HepG2 (cell line): ENCODE data around the gene UVSSA. TPM values are rescaled to one million over a fixed set of nuclear protein-coding genes. Genes with fewer than 3 reads are reported as not detected.

Experiments
- ATAC-seq: fragments of 200-7000 bp; cut with Tn5 transposase; 3 replicates; pipeline ENCODE4 v1.9.1; 2020; ENCODE audit warnings: mild to moderate bottlenecking, moderate library complexity
- BruUV-seq: library from RNA; stranded (reverse); fragments of 400-500 nt; replicated peaks from 2 replicates; lab custom pipeline; 2021; lab: Mats Ljungman, UMichigan
- CTCF ChIA-PET: fragments of 300-600 bp; formaldehyde crosslinking; extraction: SDS; loops from one replicate; lab custom pipeline; 2021; ENCODE audit warnings: low total read pairs, inconsistent platforms, low intra/inter-chr PET ratio; lab: Yijun Ruan, JAX
- POLR2A ChIA-PET: fragments of 350-600 bp; sonication (Branson Sonifier 250); formaldehyde crosslinking; loops from one replicate; lab custom pipeline; 2020; ENCODE audit warnings: antibody characterized with exemption, inconsistent platforms; lab: Yijun Ruan, JAX
- DNase-seq: peaks from one replicate; pipeline ENCODE4 v3.0.0-alpha.2; 2015; ENCODE audit warnings: low spot score
- FAIRE-seq: peaks from 3 replicates; lab custom pipeline; 2011; peaks lifted over from hg19 to GRCh38; lab: Jason Lieb, UNC
- H2AFZ ChIP-seq: one replicate; pipeline ENCODE4 v1.6.1; 2011; ENCODE audit warnings: low read length, inconsistent platforms
- H3K27ac ChIP-seq: fragments of 300-600 bp; 3 replicates; pipeline ENCODE4 v1.8.0; 2011; ENCODE audit warnings: mixed run types, mild to moderate bottlenecking, mixed read lengths, low read length, inconsistent platforms; ENCODE audit not compliant: insufficient read depth; ENCODE audit errors: extremely low read length
- H3K27me3 ChIP-seq, 2 experiments: fragments of 200-600 bp in 1 of 2; 2 replicates in 1 of 2; 3 replicates in 1 of 2; pipeline versions ENCODE4 v1.6.0 to v1.8.0; 2011; ENCODE audit warnings: low read length in 2 of 2, mild to moderate bottlenecking in 2 of 2, moderate library complexity in 2 of 2, inconsistent platforms in 1 of 2; ENCODE audit not compliant: insufficient read depth in 2 of 2, control insufficient read depth in 1 of 2
- H3K36me3 ChIP-seq, 2 experiments: fragments of 200-600 bp in 1 of 2; replicated peaks in 1 of 2; 2 replicates in 1 of 2; 3 replicates in 1 of 2; pipeline versions ENCODE4 v1.5.1 to v1.8.0; 2011; ENCODE audit warnings: low read length in 2 of 2, inconsistent platforms in 1 of 2; ENCODE audit not compliant: insufficient read depth in 2 of 2, control insufficient read depth in 1 of 2
- H3K4me1 ChIP-seq: 2 replicates; pipeline ENCODE4 v1.5.1; 2012; ENCODE audit warnings: low read length, inconsistent platforms; ENCODE audit not compliant: insufficient read depth
- H3K4me2 ChIP-seq: 2 replicates; pipeline ENCODE4 v1.6.0; 2011; ENCODE audit warnings: low read depth, low read length, inconsistent platforms
- H3K4me3 ChIP-seq, 3 experiments: fragments of 200-600 bp in 1 of 3; sonication (generic), shearing (Covaris generic) in 1 of 3; replicated peaks in 1 of 3; 2 replicates each; pipeline ENCODE4 v1.5.1; 2011 to 2016; ENCODE audit warnings: low read length in 3 of 3, inconsistent platforms in 2 of 3, low read depth in 2 of 3, mild to moderate bottlenecking in 2 of 3, control low read depth in 1 of 3, mixed read lengths in 1 of 3; ENCODE audit not compliant: insufficient read depth in 1 of 3
- H3K79me2 ChIP-seq: one replicate; pipeline ENCODE4 v1.6.1; 2011; ENCODE audit warnings: low read length, inconsistent platforms; ENCODE audit not compliant: insufficient read depth
- H3K9ac ChIP-seq: 2 replicates; pipeline ENCODE4 v1.6.0; 2011; ENCODE audit warnings: mild to moderate bottlenecking, low read depth, low read length, inconsistent platforms; ENCODE audit not compliant: insufficient read depth
- H3K9me3 ChIP-seq: 2 replicates; pipeline ENCODE4 v1.5.1; 2012; ENCODE audit warnings: mild to moderate bottlenecking, low read length
- H4K20me1 ChIP-seq: 2 replicates; pipeline ENCODE4 v1.6.0; 2011; ENCODE audit warnings: inconsistent platforms, mild to moderate bottlenecking, low read length, moderate library complexity; ENCODE audit not compliant: insufficient read depth
- AKAP8 ChIP-seq: sonication (generic); formaldehyde crosslinking; IDR thresholded peaks from 2 replicates; pipeline ENCODE4 v1.5.1; 2020; ENCODE audit warnings: mild to moderate bottlenecking, missing genetic modification reagents
- ARID2 ChIP-seq: sonication (generic); formaldehyde crosslinking; IDR thresholded peaks from 2 replicates; pipeline ENCODE4 v1.8.1; 2022; ENCODE audit warnings: mild to moderate bottlenecking, missing genetic modification reagents, borderline replicate concordance
- CREM ChIP-seq, 2 experiments: sonication (generic) in 1 of 2; formaldehyde crosslinking in 1 of 2; IDR thresholded peaks; 2 replicates each; pipeline versions ENCODE4 v1.4.0 to v1.6.1; 2016 to 2020; ENCODE audit warnings: antibody characterized with exemption in 1 of 2, mild to moderate bottlenecking in 1 of 2, missing genetic modification reagents in 1 of 2
- FOXP1 ChIP-seq, 2 experiments: fragments of 450-650 bp in 1 of 2; IDR thresholded peaks; 2 replicates each; pipeline ENCODE4 v1.6.1; 2017 to 2018; ENCODE audit warnings: antibody characterized with exemption in 1 of 2
- POGZ ChIP-seq: sonication (generic); formaldehyde crosslinking; IDR thresholded peaks from 2 replicates; pipeline ENCODE4 v1.4.0; 2020; ENCODE audit warnings: mild to moderate bottlenecking, missing genetic modification reagents
- ZNF629 ChIP-seq: sonication (generic); formaldehyde crosslinking; conservative IDR thresholded peaks from 2 replicates; pipeline ENCODE4 v1.5.0; 2020; ENCODE audit warnings: missing genetic modification reagents
- WGBS: methylation state at CpG from one replicate; pipeline ENCODE4 v1.1.6; 2017; ENCODE audit warnings: low lambda C conversion rate; 5-methylcytosine and 5-hydroxymethylcytosine counted together
- in situ Hi-C: cut with HindIII; loops from 2 replicates; pipeline ENCODE4 v1.10.0; 2017; ENCODE audit warnings: low pct_unique_long_range_greater_than_20kb; ENCODE audit not compliant: extremely low pct_ligation_motif_present
- intact Hi-C: fragments of 100-400 bp; cut with micrococcal nuclease; formaldehyde crosslinking; loops from one replicate; pipeline ENCODE4 v1.10.0; 2022; ENCODE audit not compliant: unreplicated experiment
- polyA plus RNA-seq, 8 experiments: library from polyadenylated mRNA; depleted of rRNA in 3 of 8; stranded (reverse) in 7 of 8; unstranded in 1 of 8; fragments of >200 nt; fragmentation: Illumina TruSeq in 4 of 8; extraction: Trizol in 4 of 8; gene quantifications; 2 replicates each; pipeline versions ENCODE4 v1.2.1 to v1.2.3, GENCODE V29; 2011 to 2016; ENCODE audit warnings: low read depth in 4 of 8, missing spikeins in 1 of 8, mixed read lengths in 1 of 8; ENCODE audit not compliant: insufficient read depth in 1 of 8
- total RNA-seq, 5 experiments: library from RNA; depleted of rRNA; stranded (reverse); fragments of >200 nt; fragmentation: Illumina TruSeq; extraction: Trizol; gene quantifications; 2 replicates each; pipeline ENCODE4 v1.2.3, GENCODE V29; 2016; ENCODE audit warnings: low read depth in 1 of 5
- TF ChIP-seq, protein P1 (sequence below): sonication (generic); formaldehyde crosslinking; IDR thresholded peaks from 2 replicates; pipeline ENCODE4 v1.4.0; 2020; ENCODE audit warnings: mild to moderate bottlenecking, low read depth, missing genetic modification reagents
- TF ChIP-seq, protein P2 (sequence below), 2 experiments: fragments of 450-650 bp in 1 of 2; sonication (generic) in 1 of 2; formaldehyde crosslinking in 1 of 2; IDR thresholded peaks; 2 replicates each; pipeline versions ENCODE4 v1.6.1 to v1.8.0; 2016 to 2022; ENCODE audit warnings: antibody characterized with exemption in 1 of 2, mild to moderate bottlenecking in 1 of 2, missing genetic modification reagents in 1 of 2

The UVSSA gene
- total and polyA plus RNA-seq, 2 of the 13 experiments (the other 11 are each of a cell fraction or from before 2014, with no cell fraction given), result 4.6 to 8.4 TPM

DNA sequence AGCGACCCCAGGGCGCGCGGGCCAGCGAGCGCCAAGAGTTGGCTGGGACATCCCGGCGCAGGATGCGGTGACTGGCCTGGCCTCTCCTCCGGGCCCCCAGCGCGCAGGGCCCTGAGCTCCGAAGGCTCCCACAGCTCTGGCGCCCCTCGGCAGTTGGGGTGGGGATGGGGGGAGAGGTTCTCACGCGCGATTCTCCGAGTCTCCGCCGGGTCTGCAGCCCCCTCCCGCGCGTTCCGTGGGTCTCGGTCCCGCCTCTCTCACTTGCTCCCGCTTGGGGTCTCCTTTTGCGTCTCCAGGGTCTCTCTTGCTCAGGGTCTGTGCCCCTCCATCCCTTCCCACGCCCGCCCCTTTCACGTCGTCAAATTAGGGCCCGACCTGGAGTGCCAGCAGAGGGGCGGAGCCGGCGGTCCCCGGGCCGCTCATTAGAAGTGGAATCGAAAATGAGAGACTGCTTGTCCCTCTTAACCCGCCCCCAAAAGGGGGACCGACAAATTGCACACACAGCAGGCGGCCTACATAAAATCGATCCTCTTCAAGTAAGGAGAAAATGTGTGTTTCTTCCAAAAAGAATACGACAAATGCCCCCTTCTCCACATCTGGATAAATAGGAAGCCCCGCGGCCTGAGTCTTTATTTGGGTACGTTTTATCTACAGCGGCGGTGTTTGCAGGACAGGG lies 60.1 kb downstream of the UVSSA start:
- Histone ChIP-seq H3K9me3 (no peaks in the 10 kb centered on the region), H3K4me1 (no peaks in the 10 kb centered on the region), H3K27ac (no peak overlapping the region), H3K27me3 (peaks cover 2 to 3% of the 10 kb centered on the region in 2 experiments), H2AFZ (no peak overlapping the region), H3K4me2 (no peak overlapping the region), H3K9ac (no peak overlapping the region), H3K4me3 (no peak overlapping the region), H3K36me3 (no peaks in the 10 kb centered on the region), H3K79me2 (no peaks in the 10 kb centered on the region), H4K20me1 (no peaks in the 10 kb centered on the region)
- in situ Hi-C loops, result no loop called here
- ATAC-seq (no peak), FAIRE-seq (no peak), DNase-seq (no peak)
- CTCF ChIA-PET, result no interaction called here
- 61% methylated on average over 33 of the region's 50 CpGs for WGBS
- BruUV-seq, result no TSS peak
- POLR2A ChIA-PET, result no interaction called here
- intact Hi-C loops, result no loop called here
- TF ChIP-seq AKAP8, result no peak
- TF ChIP-seq, protein P1, sequence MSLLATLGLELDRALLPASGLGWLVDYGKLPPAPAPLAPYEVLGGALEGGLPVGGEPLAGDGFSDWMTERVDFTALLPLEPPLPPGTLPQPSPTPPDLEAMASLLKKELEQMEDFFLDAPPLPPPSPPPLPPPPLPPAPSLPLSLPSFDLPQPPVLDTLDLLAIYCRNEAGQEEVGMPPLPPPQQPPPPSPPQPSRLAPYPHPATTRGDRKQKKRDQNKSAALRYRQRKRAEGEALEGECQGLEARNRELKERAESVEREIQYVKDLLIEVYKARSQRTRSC, result no peak
- no peak for TF ChIP-seq CREM (IDR thresholded peaks at IDR 0.05)
- TF ChIP-seq CREM (CRISPR knock-in tag; IDR thresholded peaks at IDR 0.05), result no peak
- TF ChIP-seq ARID2 (CRISPR knock-in tag), result no peak
- TF ChIP-seq ZNF629, result no peak
- TF ChIP-seq, protein P2, sequence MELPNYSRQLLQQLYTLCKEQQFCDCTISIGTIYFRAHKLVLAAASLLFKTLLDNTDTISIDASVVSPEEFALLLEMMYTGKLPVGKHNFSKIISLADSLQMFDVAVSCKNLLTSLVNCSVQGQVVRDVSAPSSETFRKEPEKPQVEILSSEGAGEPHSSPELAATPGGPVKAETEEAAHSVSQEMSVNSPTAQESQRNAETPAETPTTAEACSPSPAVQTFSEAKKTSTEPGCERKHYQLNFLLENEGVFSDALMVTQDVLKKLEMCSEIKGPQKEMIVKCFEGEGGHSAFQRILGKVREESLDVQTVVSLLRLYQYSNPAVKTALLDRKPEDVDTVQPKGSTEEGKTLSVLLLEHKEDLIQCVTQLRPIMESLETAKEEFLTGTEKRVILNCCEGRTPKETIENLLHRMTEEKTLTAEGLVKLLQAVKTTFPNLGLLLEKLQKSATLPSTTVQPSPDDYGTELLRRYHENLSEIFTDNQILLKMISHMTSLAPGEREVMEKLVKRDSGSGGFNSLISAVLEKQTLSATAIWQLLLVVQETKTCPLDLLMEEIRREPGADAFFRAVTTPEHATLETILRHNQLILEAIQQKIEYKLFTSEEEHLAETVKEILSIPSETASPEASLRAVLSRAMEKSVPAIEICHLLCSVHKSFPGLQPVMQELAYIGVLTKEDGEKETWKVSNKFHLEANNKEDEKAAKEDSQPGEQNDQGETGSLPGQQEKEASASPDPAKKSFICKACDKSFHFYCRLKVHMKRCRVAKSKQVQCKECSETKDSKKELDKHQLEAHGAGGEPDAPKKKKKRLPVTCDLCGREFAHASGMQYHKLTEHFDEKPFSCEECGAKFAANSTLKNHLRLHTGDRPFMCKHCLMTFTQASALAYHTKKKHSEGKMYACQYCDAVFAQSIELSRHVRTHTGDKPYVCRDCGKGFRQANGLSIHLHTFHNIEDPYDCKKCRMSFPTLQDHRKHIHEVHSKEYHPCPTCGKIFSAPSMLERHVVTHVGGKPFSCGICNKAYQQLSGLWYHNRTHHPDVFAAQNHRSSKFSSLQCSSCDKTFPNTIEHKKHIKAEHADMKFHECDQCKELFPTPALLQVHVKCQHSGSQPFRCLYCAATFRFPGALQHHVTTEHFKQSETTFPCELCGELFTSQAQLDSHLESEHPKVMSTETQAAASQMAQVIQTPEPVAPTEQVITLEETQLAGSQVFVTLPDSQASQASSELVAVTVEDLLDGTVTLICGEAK (IDR thresholded peaks at IDR 0.05), result no peak
- TF ChIP-seq, protein P2 (CRISPR knock-in tag; IDR thresholded peaks at IDR 0.05), result no peak
- TF ChIP-seq POGZ (CRISPR knock-in tag), result no peak
- TF ChIP-seq FOXP1 (IDR thresholded peaks at IDR 0.05), result no peak
- TF ChIP-seq FOXP1 (CRISPR knock-in tag; IDR thresholded peaks at IDR 0.05), result no peak
